ENCODE results near the gene CFAP58.

CFAP58 gene

GRCh38 chr10:104488439-104488832 lies 134.8 kb downstream of the CFAP58 start:
- no peak for DNase-seq

GRCh38 chr10:104492329-104492940 lies 138.8 kb downstream of the CFAP58 start:
- no peak for DNase-seq

- no peak for DNase-seq
Measured at GRCh38 chr10:104498347-104499081, 144.9 kb downstream of the CFAP58 start.

GRCh38 chr10:104501449-104501848 lies 147.8 kb downstream of the CFAP58 start:
- DNase-seq = no peak

GRCh38 chr10:104501864-104502579 lies 148.4 kb downstream of the CFAP58 start:
- no peak for DNase-seq

DNA sequence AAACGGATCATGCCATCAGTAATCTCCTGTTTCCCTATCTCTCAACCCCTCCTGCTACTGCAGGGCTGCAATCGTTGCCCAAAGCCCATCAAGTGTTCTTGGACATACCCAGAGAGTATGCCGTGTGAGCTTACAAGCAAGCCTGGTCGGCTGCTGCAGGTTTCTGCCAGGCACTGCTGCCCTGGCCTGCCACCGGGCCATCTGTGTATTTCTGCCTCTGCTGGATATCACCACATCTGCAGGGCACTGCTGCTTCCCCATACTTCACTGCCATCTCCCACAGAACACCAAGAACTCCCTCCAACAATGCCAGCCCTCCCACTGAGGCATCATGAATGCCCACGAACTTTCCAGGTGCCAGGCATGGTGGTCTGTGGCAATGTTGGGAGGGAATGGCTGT lies 149.3 kb downstream of the CFAP58 start:
- no peak for DNase-seq
